ENCODE measurements around the gene SH3BP4.

The SH3BP4 gene

GRCh38 chr2:234985608-234986245 is 33.9 kb downstream of the SH3BP4 start:
- DNase-seq (ENCODE audit: low read depth): no peak

- no peak for DNase-seq (ENCODE audit: low read depth)
Measured at GRCh38 chr2:234986390-234986789, 34.6 kb downstream of the SH3BP4 start.

- DNase-seq (ENCODE audit: low read depth): no peak
Measured at GRCh38 chr2:234986876-234987720, 35.3 kb downstream of the SH3BP4 start.

- DNase-seq (ENCODE audit: low read depth): no peak
Measured at GRCh38 chr2:234987754-234988153, 35.9 kb downstream of the SH3BP4 start.

- no peak for DNase-seq (ENCODE audit: low read depth)
Measured at GRCh38 chr2:234988491-234988890, 36.7 kb downstream of the SH3BP4 start.

GRCh38 chr2:234989183-234989701 is 37.4 kb downstream of the SH3BP4 start:
- no peak for DNase-seq (ENCODE audit: low read depth)

GRCh38 chr2:234990300-234990699 is 38.5 kb downstream of the SH3BP4 start:
- no peak for DNase-seq (ENCODE audit: low read depth)

GRCh38 chr2:234991290-234991689 is 39.5 kb downstream of the SH3BP4 start:
- DNase-seq (ENCODE audit: low read depth): no peak

- no peak for DNase-seq (ENCODE audit: low read depth)
Measured at GRCh38 chr2:234991793-234992192, 40.0 kb downstream of the SH3BP4 start.

GRCh38 chr2:234992196-234992595 is 40.4 kb downstream of the SH3BP4 start:
- no peak for DNase-seq (ENCODE audit: low read depth)

GRCh38 chr2:234992624-234993349 is 41.0 kb downstream of the SH3BP4 start:
- DNase-seq (ENCODE audit: low read depth): no peak

- no peak for DNase-seq (ENCODE audit: low read depth)
Measured at GRCh38 chr2:234993541-234993981, 41.7 kb downstream of the SH3BP4 start.

GRCh38 chr2:234994438-234995321 is 42.9 kb downstream of the SH3BP4 start:
- no peak for DNase-seq (ENCODE audit: low read depth)

GRCh38 chr2:234995332-234996068 is 43.7 kb downstream of the SH3BP4 start:
- DNase-seq (ENCODE audit: low read depth): no peak

GRCh38 chr2:234996069-234996940 is 44.5 kb downstream of the SH3BP4 start:
- DNase-seq (ENCODE audit: low read depth): no peak

- DNase-seq (ENCODE audit: low read depth): no peak
Measured at GRCh38 chr2:234996941-234997270, 45.1 kb downstream of the SH3BP4 start.

GRCh38 chr2:234997389-234997788 is 45.6 kb downstream of the SH3BP4 start:
- DNase-seq (ENCODE audit: low read depth): no peak

- no peak for DNase-seq (ENCODE audit: low read depth)
Measured at GRCh38 chr2:234998404-234999211, 46.8 kb downstream of the SH3BP4 start.

Measured in activated T-cell treated with anti-CD3 and anti-CD28 coated beads for 24 hours (primary cell).